Fibroblast of villous mesenchyme (primary cell): ENCODE results near the gene GNG8. TPM values are rescaled to one million over a fixed set of nuclear protein-coding genes. Genes with fewer than 3 reads are reported as not detected.

ENCODE experiments used
- DNase-seq: peaks from one replicate; pipeline ENCODE4 v3.0.0-alpha.2; 2010; ENCODE audit warnings: low read depth
- H3K4me3 ChIP-seq: 2 replicates; pipeline ENCODE4 v1.5.1; 2011; ENCODE audit warnings: low read depth, mild to moderate bottlenecking, low read length
- total RNA-seq: library from RNA; depleted of rRNA; stranded (reverse); fragments of >200 nt; gene quantifications from 2 replicates; pipeline ENCODE4 v1.2.3, GENCODE V29; 2012
- TF ChIP-seq, protein P1 (sequence below): IDR thresholded peaks from 2 replicates; pipeline ENCODE4 v1.5.1; 2012; ENCODE audit warnings: low read depth, mild to moderate bottlenecking, low read length; ENCODE audit not compliant: insufficient read depth

The GNG8 gene
- total RNA-seq, 1 donor, result not detected

- TF ChIP-seq, protein P1, sequence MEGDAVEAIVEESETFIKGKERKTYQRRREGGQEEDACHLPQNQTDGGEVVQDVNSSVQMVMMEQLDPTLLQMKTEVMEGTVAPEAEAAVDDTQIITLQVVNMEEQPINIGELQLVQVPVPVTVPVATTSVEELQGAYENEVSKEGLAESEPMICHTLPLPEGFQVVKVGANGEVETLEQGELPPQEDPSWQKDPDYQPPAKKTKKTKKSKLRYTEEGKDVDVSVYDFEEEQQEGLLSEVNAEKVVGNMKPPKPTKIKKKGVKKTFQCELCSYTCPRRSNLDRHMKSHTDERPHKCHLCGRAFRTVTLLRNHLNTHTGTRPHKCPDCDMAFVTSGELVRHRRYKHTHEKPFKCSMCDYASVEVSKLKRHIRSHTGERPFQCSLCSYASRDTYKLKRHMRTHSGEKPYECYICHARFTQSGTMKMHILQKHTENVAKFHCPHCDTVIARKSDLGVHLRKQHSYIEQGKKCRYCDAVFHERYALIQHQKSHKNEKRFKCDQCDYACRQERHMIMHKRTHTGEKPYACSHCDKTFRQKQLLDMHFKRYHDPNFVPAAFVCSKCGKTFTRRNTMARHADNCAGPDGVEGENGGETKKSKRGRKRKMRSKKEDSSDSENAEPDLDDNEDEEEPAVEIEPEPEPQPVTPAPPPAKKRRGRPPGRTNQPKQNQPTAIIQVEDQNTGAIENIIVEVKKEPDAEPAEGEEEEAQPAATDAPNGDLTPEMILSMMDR, result no peak
- no peak for DNase-seq
- H3K4me3 ChIP-seq, result peak overlapping the region; percentile 69
Observed at GRCh38 chr19:46599716-46600373, 36.2 kb downstream of the GNG8 start.

- H3K4me3 ChIP-seq, result no peak overlapping the region
- TF ChIP-seq, protein P1, result no peak
- no peak for DNase-seq
Observed at GRCh38 chr19:46598372-46598917, 37.6 kb downstream of the GNG8 start.

DNA sequence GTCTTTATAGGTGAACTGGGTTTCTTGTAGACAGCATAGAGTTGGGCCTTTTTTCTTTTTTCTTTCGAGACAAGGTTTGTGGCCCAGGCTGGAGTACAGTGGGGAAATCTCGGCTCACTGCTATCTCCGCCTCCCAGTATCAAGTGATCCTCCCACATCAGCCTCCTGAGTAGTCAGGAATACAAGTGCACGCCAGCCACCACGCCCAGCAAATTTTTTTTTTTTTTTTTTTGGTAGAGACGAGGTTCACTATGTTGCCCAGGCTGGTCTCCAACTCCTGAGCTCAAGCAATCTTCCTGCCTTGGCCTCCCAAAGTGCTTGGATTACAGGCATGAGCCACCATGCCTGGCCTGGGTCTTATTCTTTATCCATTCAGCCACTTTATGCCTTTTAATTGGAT lies 40.0 kb downstream of the GNG8 start:
- DNase-seq, result no peak
- TF ChIP-seq, protein P1, result no peak
- no peak overlapping the region for H3K4me3 ChIP-seq

DNA sequence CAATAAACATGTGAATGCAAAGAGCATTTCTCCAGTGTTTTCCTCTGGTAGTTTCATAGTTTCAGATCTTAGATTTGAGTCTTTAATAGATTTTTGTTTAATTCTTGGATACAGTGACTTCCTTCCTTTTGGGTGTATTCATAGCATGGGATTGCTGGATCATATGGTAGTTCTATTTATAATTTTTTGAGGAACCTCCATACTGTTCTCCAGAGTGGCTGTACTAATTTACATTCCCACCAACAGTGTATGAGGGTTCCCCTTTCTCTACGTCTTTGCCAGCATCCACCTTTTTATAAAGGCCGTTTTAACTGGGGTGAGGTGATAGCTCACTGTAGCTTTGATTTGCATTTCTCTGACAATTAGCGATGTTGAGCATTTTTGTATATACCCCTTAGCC lies 44.1 kb downstream of the GNG8 start:
- DNase-seq, result no peak
- no peak overlapping the region for H3K4me3 ChIP-seq
- TF ChIP-seq, protein P1, result no peak

DNA sequence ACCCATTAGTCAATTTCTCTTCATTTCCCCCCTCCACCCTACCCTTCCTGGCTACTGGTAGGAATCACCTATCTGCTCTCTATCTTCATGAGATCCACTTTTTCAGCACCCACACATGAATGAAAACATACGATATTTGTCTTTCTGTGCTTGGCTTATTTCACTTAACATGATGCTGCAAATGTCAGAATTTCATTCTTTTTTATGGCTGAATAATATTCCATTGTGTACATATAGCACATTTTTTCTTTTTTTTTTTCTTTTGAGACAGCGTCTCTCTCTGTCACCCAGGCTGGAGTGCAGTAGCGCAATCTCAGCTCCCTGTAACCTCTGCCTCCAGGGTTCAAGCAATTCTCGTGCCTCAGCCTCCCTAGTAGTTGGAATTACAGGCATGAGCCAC lies 44.7 kb downstream of the GNG8 start:
- DNase-seq, result no peak
- TF ChIP-seq, protein P1, result no peak
- no peak overlapping the region for H3K4me3 ChIP-seq

GRCh38 chr19:46587861-46588260 lies 48.1 kb downstream of the GNG8 start:
- TF ChIP-seq, protein P1, result no peak
- no peak overlapping the region for H3K4me3 ChIP-seq
- DNase-seq, result no peak

- H3K4me3 ChIP-seq, result no peak overlapping the region
- TF ChIP-seq, protein P1, result no peak
- DNase-seq, result no peak
Observed at GRCh38 chr19:46586294-46586693, 49.7 kb downstream of the GNG8 start.
